ENCODE results near the gene HAUS8. TPM values are rescaled to one million over a fixed set of nuclear protein-coding genes. Genes with fewer than 3 reads are reported as not detected.
"Not testable (repeated sequence)": the region's sequence is repeated elsewhere in the genome, so short reads cannot be mapped to it uniquely, and the experiment has no call there.

Gene HAUS8
- total RNA-seq, 2 experiments from 2014 or later, result 32.6 to 41.7 TPM

DNA sequence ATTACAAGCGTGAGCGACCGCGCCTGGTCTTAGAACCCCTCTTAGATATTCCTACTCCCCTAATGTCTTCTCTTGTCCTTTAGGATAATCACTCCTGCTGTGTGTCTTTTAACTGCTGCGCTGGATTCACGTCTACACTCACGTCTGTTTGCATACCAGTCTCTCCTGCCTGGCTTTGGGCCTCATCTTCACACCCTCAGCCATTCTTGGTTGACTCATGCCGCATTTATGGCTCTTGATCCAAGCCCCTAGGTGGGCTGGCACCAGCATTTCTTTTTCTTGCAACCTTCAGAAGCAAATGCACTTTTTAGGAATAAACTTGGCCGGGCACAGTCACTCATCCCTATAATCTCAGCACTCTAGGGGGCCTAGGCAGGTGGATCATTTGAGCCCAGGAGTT lies 23.1 kb upstream of the HAUS8 start:
- no peak overlapping the region for H3K4me3 Mint-ChIP-seq
- H3K36me3 Mint-ChIP-seq (ENCODE audit: low read depth), result peaks cover 31% of the 10 kb centered on the region
- no peaks in the 10 kb centered on the region for H3K27me3 Mint-ChIP-seq
- H3K27ac Mint-ChIP-seq, result no peak overlapping the region
- ChIA-PET POLR2A (no interaction called here), CTCF (no interaction called here)
- ATAC-seq, result no peak
- intact Hi-C loops (cut with DNase I, micrococcal nuclease), result loop anchor here in 1 of 2 experiments (2.0 kb wide), 1 partner anchor 16 kb away; no protein-coding TSS in a partner anchor
- DNase-seq, result no peak
- no peaks in the 10 kb centered on the region for H3K9me3 Mint-ChIP-seq (ENCODE audit: low read depth)
- H3K4me1 Mint-ChIP-seq, result peaks cover 12% of the 10 kb centered on the region

DNA sequence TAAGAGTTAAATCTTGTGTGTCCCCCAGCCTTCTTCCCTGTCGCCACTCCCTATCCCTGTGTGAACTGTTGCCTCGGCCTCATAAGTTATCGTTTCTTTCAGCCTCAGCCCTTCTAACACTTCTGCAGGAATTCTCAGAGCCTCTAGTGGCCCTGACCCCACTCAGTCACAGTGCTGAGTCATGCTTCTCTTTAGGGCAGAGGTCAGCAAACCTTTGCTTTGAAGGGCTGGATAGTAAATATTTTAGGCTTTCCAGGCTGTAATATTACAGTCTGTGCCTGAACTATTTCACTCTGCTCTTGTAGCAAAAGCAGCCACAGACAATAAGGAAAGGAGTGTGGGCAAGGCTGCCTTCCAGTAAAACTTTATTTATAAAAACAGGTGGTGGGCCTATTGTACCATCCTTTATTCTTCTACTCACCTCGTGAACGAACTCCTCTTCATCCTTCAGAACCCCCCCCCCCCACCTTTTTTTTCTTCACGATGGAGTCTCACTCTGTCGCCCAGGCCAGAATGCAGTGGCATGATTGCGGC lies 22.4 kb upstream of the HAUS8 start:
- ChIA-PET CTCF (interaction anchor here (0.6 to 0.9 kb wide), 2 partner anchors 87 to 206 kb away, joined by 3 to 4 read pairs; no protein-coding TSS in a partner anchor), POLR2A (no interaction called here)
- DNase-seq (no peak), ATAC-seq (no peak)
- no peak overlapping the region for H3K4me3 Mint-ChIP-seq
- H3K4me1 Mint-ChIP-seq, result peaks cover 10% of the 10 kb centered on the region
- intact Hi-C loops (cut with DNase I, micrococcal nuclease), result loop anchor here in 1 of 2 experiments (2.0 kb wide), 1 partner anchor 15 kb away; no protein-coding TSS in a partner anchor
- no peak overlapping the region for H3K27ac Mint-ChIP-seq
- H3K36me3 Mint-ChIP-seq (ENCODE audit: low read depth), result peaks cover 26% of the 10 kb centered on the region
- H3K9me3 Mint-ChIP-seq (ENCODE audit: low read depth), result no peaks in the 10 kb centered on the region
- no peaks in the 10 kb centered on the region for H3K27me3 Mint-ChIP-seq

DNA sequence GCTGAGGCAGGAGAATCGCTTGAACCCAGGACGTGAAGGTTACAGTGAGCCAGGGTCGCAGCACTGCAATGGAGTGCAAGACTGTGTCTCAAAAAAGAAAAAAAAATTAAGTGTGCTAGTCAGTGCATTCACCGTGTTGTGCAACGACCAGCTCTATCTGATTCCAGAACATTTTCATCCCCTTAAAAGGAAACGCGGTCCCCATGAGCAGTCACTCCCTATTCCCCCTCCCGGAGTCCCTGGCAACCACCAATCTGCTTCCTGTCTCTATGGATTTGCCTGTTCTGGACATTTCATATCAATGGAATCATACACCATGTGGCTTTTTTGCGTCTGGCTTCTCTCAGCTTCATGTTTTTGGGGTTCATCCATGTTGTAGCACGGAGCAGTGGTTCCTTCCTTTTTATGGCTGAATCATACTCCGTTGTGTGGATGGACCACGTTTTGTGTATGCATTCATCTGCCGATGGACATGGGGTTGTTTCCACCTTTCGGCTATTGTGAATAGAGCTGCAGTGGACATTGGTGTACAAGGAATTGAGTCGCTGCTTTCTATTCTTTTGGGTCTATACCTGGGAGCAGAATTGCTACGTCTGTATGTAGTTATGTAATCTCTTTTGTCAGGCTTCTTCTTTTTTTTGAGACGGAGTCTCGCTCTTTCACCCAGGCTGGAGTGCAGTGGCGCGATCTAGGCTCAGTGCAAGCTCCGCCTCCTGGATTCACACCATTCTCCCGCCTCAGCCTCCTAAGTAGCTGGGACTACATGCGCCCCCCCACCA lies 20.1 kb upstream of the HAUS8 start:
- POLR2A ChIA-PET, result no interaction called here
- peaks cover 16% of the 10 kb centered on the region for H3K36me3 Mint-ChIP-seq (ENCODE audit: low read depth)
- CTCF ChIA-PET, result no interaction called here
- no peak overlapping the region for H3K27ac Mint-ChIP-seq
- intact Hi-C loops (cut with DNase I, micrococcal nuclease), result no loop called here
- no peak overlapping the region for H3K4me3 Mint-ChIP-seq
- DNase-seq (no peak), ATAC-seq (no peak)
- peaks cover 17% of the 10 kb centered on the region for H3K4me1 Mint-ChIP-seq
- H3K27me3 Mint-ChIP-seq, result no peaks in the 10 kb centered on the region
- no peaks in the 10 kb centered on the region for H3K9me3 Mint-ChIP-seq (ENCODE audit: low read depth)

DNA sequence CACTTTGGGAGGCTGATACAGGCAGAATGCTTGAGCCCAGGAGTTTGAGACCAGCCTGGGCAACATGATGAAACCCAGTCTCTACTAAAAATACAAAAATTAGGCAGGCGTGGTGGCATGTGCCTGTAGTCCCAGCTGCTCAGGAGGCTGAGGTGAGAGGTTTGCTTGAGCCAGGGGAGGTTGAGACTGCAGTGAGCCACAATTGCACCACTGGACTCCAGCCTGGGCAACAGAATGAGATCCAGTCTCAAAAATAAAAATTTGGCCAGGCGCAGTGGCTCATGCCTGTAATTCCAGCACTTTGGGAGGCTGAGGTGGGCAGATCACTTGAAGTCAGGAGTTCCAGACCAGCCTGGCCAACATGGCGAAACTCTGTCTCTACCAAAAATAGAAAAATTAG lies 19.4 kb upstream of the HAUS8 start:
- ATAC-seq; H3K27ac Mint-ChIP-seq; intact Hi-C loops (cut with DNase I, micrococcal nuclease); H3K27me3 Mint-ChIP-seq; H3K9me3 Mint-ChIP-seq (ENCODE audit: low read depth); CTCF ChIA-PET; H3K4me3 Mint-ChIP-seq; POLR2A ChIA-PET; DNase-seq: not testable (repeated sequence)
- Mint-ChIP-seq H3K36me3 (ENCODE audit: low read depth) (peaks cover 17% of the 10 kb centered on the region), H3K4me1 (peaks cover 24% of the 10 kb centered on the region)

DNA sequence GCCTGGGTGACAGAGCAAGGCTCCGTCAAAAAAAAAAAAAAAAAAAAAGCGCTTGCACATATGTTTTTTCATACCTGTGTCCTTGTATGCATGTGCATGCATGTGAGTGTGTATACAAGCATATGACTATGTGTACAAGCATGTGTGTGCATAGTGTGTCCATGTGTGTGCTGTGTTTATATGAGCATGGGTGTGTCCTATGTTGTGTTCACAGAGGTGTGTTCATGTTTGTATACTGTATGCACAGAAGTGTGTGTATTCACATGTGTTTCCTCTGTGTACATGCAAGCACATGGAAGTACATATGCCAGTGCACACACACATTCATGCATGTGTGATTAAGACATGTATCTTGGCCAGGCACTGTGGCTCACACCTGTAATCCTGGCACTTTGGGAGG lies 17.4 kb upstream of the HAUS8 start:
- ATAC-seq, result no peak

DNA sequence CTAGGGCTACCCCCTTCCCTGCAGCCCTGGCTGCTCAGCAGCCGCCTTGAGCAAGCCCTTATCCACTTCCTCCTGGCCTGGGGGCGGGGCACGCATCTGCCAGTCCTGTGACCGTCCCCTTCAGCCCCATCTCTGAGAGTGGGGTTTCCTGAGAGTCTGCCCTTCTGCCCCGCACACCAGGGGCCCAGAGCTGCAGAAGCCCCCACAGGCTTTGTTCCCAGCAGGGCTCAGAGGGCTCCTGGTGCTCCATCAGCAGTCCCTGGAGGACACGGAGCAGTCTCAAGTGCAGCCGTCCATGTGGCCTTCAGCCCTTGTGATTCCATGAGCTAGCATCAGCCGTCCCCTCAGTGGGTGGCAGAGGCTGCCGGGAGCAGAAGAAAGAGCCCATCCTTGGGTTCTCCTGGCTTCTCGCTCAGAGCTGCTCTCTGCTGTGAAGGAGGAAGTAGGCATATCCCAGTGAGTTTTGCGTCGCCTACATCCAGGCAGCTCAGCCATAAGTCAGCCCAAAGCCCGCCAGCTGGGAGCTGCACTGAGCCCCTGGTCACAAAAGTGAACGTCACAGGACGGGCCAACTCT lies 16.6 kb upstream of the HAUS8 start:
- Mint-ChIP-seq H3K27ac (no peak overlapping the region), H3K27me3 (no peaks in the 10 kb centered on the region), H3K9me3 (ENCODE audit: low read depth) (no peaks in the 10 kb centered on the region), H3K4me1 (peaks cover 36% of the 10 kb centered on the region), H3K4me3 (no peak overlapping the region), H3K36me3 (ENCODE audit: low read depth) (peaks cover 13% of the 10 kb centered on the region)
- ATAC-seq, result peak; percentile 37
- ChIA-PET POLR2A (no interaction called here), CTCF (interaction anchor here (0.5 to 2.2 kb wide), 5 partner anchors 10 to 257 kb away, joined by 3 to 8 read pairs (median 3); no protein-coding TSS in a partner anchor)
- DNase-seq, result peak; percentile 27
- intact Hi-C loops (cut with DNase I, micrococcal nuclease), result no loop called here

More for the DNA sequence above, 17.4 kb upstream of the HAUS8 start:
- Mint-ChIP-seq H3K4me1 (peaks cover 33% of the 10 kb centered on the region), H3K36me3 (ENCODE audit: low read depth) (peaks cover 11% of the 10 kb centered on the region), H3K27me3 (no peaks in the 10 kb centered on the region), H3K9me3 (ENCODE audit: low read depth) (no peaks in the 10 kb centered on the region), H3K4me3 (no peak overlapping the region), H3K27ac (no peak overlapping the region)
- ChIA-PET CTCF (interaction anchor here (0.5 to 1.5 kb wide), 3 partner anchors 9 to 258 kb away, joined by 3 read pairs; no protein-coding TSS in a partner anchor), POLR2A (no interaction called here)
- intact Hi-C loops (cut with DNase I, micrococcal nuclease), result no loop called here
- no peak for DNase-seq

DNA sequence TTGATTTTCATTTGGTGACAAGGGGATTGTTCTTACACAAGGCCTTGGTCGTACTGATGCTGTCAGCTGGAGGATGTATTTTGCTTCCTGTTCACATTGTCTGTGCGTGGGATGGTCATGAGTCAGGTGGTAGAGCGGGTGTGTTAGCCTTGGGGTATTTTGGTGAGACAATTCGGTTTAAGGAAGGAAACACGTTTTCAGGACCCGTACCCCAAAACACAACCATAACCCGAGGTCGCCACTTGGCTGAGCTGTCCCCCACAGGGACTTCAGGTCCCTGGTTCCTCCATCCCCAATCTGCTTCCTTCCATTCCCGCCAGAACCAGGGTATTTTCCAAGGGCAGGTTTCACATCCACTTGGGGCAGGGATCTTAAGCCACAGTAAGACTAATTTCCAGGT lies 15.3 kb upstream of the HAUS8 start:
- peak; percentile 68 for DNase-seq
- ATAC-seq, result peak; percentile 88
- no peaks in the 10 kb centered on the region for H3K9me3 Mint-ChIP-seq (ENCODE audit: low read depth)
- intact Hi-C loops (cut with DNase I, micrococcal nuclease), result loop anchor here in 1 of 2 experiments (1.0 kb wide), 1 partner anchor 10 kb away; no protein-coding TSS in a partner anchor
- H3K27me3 Mint-ChIP-seq, result no peaks in the 10 kb centered on the region
- peaks cover 14% of the 10 kb centered on the region for H3K36me3 Mint-ChIP-seq (ENCODE audit: low read depth)
- no peak overlapping the region for H3K4me3 Mint-ChIP-seq
- peak overlapping the region; percentile 69 for H3K27ac Mint-ChIP-seq
- H3K4me1 Mint-ChIP-seq, result peaks cover 34% of the 10 kb centered on the region
- ChIA-PET CTCF (interaction anchor here (0.6 to 2.2 kb wide), 4 partner anchors 10 to 110 kb away, joined by 3 to 8 read pairs (median 5); no protein-coding TSS in a partner anchor), POLR2A (no interaction called here)

DNA sequence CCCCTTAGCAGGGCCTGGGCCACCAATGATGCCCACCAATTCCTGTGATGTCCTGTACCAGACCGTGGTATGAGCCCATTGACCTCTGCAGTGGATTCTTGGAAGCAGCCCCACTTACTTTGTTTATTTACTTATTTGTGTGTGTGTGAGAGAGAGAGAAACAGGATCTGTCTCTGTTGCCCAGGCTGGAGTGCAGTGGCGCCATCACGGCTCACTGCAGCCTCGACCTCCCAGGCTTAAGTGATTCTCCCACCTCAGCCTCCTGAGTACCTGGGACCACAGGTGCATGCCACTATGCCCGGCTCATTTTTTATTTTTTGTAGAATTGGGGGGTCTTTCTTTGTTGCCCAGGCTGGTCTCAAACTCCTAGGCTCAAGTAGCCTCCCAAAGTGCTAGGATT lies 13.3 kb upstream of the HAUS8 start:
- Mint-ChIP-seq H3K4me1 (peaks cover 37% of the 10 kb centered on the region), H3K4me3 (no peak overlapping the region), H3K9me3 (ENCODE audit: low read depth) (no peaks in the 10 kb centered on the region), H3K27ac (no peak overlapping the region), H3K36me3 (ENCODE audit: low read depth) (peaks cover 14% of the 10 kb centered on the region), H3K27me3 (no peaks in the 10 kb centered on the region)
- ATAC-seq (no peak), DNase-seq (no peak)
- POLR2A ChIA-PET, result no interaction called here
- CTCF ChIA-PET, result interaction anchor here (0.6 kb wide), 2 partner anchors 31 to 701 kb away, joined by 3 read pairs; no protein-coding TSS in a partner anchor
- intact Hi-C loops (cut with DNase I, micrococcal nuclease), result no loop called here

DNA sequence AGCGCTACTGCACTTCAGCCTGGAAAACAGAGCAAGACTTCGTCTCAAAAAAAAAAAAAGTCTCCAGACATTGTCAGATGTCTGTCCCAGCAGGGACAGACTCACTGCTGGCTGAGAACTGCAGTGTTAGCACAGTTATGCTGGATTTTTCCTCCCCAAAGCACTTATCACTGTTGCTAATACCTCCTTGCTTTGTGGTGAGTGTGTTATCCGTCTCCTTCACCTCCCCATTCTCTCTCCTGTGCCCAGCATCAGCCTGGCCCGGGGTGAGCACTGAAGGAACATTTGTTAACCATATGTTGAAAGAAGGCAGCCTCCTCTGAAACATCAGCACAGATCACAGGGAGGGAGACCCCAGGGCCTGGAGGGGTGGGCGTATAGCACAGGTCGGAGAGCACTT lies 11.6 kb upstream of the HAUS8 start:
- CTCF ChIA-PET, result interaction anchor here (0.7 kb wide), 1 partner anchor 67 kb away, joined by 3 read pairs; no protein-coding TSS in a partner anchor
- no peak for DNase-seq
- Mint-ChIP-seq H3K27me3 (no peaks in the 10 kb centered on the region), H3K9me3 (ENCODE audit: low read depth) (no peaks in the 10 kb centered on the region), H3K4me1 (peaks cover 47% of the 10 kb centered on the region), H3K36me3 (ENCODE audit: low read depth) (peaks cover 12% of the 10 kb centered on the region), H3K4me3 (no peak overlapping the region), H3K27ac (peak overlapping the region; percentile 42)
- POLR2A ChIA-PET, result no interaction called here
- intact Hi-C loops (cut with DNase I, micrococcal nuclease), result no loop called here
- no peak for ATAC-seq

DNA sequence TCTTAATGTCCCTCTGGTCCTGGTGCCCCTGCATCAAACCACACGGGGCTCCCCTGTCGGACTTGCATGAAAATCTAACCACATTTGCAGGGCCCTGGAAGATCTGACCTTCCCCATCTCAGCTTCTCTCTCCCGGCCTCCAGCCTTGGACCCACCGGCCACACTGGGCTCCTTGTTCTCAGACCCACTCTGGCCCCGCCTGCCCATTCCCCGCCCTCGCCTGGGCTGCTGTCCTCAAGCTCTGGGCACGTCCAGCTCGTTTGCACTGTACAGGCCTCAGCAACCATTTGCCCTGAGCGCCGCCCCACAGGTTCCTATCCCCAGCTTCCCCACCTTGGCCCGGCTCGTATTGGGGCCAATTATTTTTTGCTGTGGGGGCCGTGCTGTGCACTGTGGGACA lies 10.9 kb upstream of the HAUS8 start:
- Mint-ChIP-seq H3K27me3 (no peaks in the 10 kb centered on the region), H3K4me1 (peaks cover 50% of the 10 kb centered on the region), H3K9me3 (ENCODE audit: low read depth) (no peaks in the 10 kb centered on the region), H3K36me3 (ENCODE audit: low read depth) (peaks cover 12% of the 10 kb centered on the region), H3K4me3 (no peak overlapping the region), H3K27ac (no peak overlapping the region)
- no peak for ATAC-seq
- intact Hi-C loops (cut with DNase I, micrococcal nuclease), result no loop called here
- DNase-seq, result no peak
- POLR2A ChIA-PET, result interaction anchor here (0.6 kb wide), 1 partner anchor 1708 kb away, joined by 3 read pairs; no protein-coding TSS in a partner anchor
- CTCF ChIA-PET, result no interaction called here

DNA sequence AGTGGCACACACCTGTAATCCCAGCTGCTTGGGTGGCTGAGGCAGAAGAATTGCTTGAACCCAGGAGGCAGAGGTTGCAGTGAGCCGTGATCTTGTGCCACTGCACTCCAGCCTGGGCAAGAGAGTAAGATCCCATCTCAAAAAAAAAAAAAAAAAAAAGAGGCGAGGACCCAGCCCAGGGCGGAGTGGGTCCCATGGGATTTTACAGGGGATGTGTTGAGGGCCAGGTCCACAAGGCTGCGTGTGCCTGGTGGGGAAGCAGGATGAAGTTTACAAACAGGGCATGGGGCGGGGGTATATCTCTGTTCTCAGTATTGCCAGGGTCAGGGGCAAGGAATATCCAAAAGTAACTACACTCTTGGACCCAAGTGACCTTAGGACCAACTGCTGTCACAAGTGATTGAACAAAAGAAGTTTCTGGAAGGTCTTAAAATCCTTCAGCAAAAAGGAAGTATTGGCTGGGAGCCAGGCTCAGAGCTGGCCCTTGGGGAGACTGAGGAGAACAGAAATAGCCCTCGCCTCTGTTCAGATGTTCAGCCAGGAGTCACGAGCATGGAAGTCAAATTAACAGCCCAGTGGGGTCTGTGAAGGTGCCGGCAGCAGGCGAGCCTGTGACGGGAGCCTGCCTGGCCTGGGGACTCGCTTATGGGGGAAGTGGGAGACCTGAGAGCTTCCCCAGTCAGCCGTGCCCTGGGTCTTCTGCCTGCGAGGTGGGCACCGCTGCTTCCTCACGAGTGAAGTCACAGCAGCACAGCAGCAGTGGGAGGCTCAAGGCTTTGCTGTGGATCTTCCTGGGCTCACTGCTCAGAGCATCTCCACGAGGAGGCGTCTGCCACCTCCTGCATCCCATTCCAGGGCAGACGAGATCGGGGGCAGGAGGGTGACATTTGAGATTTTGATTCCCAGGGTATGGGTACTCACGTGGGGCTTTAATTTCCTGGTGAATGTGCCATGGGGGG lies 6.7 kb upstream of the HAUS8 start:
- ChIA-PET POLR2A (no interaction called here), CTCF (no interaction called here)
- H3K27me3 Mint-ChIP-seq, result no peaks in the 10 kb centered on the region
- no peak overlapping the region for H3K4me3 Mint-ChIP-seq
- intact Hi-C loops (cut with DNase I, micrococcal nuclease), result loop anchor here (2.0 kb wide), 2 partner anchors 17 to 43 kb away; no protein-coding TSS in a partner anchor
- H3K4me1 Mint-ChIP-seq, result peaks cover 59% of the 10 kb centered on the region
- H3K36me3 Mint-ChIP-seq (ENCODE audit: low read depth), result peaks cover 10% of the 10 kb centered on the region
- no peaks in the 10 kb centered on the region for H3K9me3 Mint-ChIP-seq (ENCODE audit: low read depth)
- DNase-seq, result no peak
- ATAC-seq, result no peak
- H3K27ac Mint-ChIP-seq, result peak overlapping the region; percentile 60
